GM19240 (cell line): Measurements from ENCODE around the gene HSPB6.
"Not testable (repeated sequence)": the region's sequence is repeated elsewhere in the genome, so short reads cannot be mapped to it uniquely, and the experiment has no call there.

Source experiments
- DNase-seq: peaks from one replicate; pipeline ENCODE4 v3.0.0; 2011; ENCODE audit warnings: low spot score; ENCODE audit not compliant: insufficient read length

HSPB6 gene

DNA sequence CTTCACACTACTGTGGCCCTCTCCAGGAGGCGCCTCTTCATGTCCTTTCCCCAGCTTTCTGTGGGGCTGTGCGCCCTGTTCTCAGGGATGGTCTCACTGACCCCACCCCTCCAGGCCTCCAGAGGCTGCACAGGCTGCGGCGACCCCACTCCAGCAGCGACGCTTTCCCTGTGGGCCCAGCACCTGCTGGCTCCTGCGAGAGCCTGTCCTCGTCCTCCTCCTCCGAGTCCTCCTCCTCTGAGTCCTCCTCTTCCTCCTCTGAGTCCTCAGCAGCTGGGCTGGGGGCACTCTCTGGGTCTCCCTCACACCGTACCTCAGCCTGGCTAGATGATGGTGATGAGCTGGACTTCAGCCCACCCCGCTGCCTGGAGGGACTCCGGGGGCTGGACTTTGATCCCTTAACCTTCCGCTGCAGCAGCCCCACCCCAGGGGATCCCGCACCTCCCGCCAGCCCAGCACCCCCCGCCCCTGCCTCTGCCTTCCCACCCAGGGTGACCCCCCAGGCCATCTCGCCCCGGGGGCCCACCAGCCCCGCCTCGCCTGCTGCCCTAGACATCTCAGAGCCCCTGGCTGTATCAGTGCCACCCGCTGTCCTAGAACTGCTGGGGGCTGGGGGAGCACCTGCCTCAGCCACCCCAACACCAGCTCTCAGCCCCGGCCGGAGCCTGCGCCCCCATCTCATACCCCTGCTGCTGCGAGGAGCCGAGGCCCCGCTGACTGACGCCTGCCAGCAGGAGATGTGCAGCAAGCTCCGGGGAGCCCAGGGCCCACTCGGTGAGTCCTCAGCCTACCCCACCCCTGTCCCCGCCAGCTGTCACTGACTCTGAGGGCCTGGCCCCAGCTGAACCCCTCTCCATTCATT is 29.7 kb upstream of the HSPB6 start:
- no peak for DNase-seq

DNA sequence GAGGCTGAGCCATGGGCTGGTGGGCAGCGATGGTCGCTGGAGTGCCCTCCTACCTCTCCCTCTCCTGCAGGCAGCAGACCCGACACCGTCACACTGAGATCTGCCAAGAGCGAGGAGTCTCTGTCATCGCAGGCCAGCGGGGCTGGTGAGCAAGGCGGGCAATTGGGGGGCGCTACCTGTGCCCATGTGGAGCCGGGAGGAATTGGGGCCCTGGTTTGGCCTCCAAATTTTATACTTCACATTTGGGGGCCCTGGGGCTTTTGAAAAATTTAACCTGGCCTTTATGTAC is 28.5 kb upstream of the HSPB6 start:
- no peak for DNase-seq

DNA sequence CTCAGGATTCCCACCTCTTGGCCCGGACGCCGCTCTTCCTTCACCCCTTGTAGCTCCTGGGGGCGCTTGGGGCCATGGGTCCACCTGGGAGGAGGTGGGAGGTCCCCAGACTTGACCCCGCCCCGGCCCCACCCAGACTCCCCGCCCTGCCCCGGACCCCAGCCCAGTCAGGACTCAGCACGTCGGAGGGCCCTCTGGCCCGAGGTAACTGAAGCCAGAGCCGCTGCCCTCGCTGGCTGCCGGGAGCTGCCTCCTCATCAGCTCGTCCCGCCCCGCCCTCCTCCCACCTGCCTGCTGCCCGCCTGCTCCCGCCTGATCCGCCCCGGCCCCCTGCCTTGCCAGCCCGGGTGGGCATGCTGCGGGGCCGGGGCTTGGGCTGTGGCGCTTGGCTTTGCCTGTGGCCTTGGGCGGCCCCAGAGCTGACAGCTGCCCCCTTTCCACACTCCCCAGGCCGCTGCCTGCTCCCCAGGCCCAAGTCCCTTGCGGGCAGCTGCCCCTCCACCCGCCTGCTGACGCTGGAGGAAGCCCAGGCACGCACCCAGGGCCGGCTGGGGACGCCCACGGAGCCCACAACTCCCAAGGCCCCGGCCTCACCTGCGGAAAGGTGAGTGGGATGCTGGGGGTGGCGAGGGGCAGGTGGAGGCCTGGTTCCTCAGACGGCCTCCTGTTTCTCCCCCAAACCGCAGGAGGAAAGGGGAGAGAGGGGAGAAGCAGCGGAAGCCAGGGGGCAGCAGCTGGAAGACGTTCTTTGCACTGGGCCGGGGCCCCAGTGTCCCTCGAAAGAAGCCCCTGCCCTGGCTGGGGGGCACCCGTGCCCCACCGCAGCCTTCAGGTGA is 27.9 kb upstream of the HSPB6 start:
- DNase-seq = no peak

DNA sequence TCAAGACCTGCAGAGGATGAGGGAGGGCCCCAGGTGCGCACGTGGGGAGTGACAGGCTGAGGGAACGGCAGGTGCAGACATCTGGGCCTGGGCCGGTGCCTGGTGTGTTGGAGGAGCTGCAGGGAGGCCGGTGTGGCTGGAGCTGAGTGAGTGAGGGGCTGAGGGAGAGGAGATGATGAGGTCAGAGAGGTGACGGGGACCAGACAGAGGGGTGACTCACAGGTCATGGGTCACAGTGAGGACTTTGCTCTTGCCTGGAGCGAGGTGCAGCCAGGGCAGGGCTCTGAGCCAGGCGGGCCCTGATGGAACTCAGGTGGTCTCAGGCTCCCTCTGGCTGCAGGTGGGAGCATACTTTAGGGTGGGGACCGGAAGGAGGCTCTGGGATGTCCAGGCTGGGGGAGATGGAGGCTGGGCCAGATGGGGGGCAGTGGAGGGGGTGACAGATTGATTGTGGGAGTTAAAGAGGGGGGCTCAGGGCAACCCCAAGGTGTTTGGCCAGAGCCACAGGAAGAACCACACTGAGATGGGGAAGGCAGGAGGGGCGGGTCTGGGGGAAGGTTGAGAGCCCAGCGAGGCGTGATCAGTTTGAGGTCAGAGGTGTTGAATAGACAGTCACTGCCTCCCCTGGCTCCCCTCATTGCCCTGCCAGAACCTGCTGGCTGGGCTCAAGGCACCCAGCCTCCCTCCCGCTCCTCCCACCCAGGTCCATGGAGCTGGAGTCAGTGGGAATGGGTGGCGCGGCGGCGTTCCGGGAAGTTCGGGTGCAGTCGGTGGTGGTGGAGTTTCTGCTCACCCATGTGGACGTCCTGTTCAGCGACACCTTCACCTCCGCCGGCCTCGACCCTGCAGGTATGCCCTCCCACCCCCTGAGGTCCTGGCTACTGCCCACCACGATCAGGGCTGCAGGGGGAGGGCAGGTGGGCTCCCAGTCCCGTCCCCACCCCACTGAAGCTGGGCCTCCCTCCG is 26.9 kb upstream of the HSPB6 start:
- DNase-seq = no peak

DNA sequence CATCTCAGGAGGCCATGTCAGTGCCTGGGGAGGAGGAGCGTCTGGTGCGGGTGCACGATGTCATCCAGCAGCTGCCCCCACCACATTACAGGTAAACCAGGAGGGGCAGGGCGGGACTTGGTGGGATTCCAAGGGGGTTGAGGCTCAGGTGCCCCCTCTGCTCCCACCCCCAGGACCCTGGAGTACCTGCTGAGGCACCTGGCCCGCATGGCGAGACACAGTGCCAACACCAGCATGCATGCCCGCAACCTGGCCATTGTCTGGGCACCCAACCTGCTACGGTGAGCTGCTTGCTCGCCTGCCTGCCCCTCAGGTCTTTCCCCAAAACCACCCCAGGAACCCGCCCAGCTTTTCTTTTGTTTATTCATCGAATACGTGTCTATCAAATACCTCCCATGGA is 25.8 kb upstream of the HSPB6 start:
- no peak for DNase-seq

DNA sequence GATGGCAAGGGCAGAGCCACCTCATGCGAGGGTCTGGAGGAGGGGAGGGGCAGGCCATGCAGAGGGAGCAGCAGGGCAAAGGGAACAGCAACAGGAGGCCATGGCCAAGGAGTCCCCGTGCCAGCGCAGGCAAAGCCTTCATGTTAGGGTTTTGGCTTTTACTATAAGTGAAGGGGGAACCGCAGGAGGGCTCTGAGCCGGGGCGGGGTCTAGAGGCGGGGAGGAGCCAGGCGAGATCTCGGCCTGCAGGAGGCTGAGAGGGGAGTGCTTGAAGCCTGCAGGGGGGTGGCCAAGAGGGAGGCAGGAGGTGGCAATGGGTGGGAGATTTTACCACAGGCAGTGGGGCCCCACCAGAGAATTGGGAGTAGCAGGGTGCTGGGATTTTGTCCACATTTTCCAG is 24.8 kb upstream of the HSPB6 start:
- DNase-seq = no peak

DNA sequence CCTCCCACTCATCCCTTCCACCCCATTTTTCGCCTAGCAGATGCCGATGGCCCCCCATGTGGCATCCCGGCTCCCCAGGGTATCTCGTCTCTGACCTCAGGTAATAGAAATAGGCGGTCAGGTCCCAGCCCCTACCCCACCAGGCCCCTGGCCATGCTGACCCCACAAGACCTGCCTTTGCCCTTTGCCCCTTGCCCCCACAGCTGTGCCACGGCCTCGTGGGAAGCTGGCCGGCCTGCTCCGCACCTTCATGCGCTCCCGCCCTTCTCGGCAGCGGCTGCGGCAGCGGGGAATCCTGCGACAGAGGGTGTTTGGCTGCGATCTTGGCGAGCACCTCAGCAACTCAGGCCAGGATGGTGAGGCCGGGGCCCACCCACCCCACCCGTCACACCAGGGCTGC is 23.9 kb upstream of the HSPB6 start:
- DNase-seq = no peak

DNA sequence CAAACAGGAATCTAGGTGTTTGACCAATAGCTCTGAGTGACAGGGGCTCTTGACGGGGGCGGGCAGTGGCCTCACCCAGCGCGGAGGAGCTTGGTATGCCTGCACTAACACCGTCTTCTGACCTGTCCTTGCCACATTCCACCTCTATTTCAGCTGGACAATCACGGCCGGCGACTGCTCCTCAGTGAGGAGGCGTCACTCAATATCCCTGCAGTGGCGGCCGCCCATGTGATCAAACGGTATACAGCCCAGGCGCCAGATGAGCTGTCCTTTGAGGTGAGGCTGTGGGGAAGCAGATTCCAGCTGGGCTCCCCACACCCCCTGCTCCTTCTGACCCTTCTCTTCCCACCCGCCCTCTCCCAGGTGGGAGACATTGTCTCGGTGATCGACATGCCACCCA is 23.2 kb upstream of the HSPB6 start:
- DNase-seq = no peak

DNA sequence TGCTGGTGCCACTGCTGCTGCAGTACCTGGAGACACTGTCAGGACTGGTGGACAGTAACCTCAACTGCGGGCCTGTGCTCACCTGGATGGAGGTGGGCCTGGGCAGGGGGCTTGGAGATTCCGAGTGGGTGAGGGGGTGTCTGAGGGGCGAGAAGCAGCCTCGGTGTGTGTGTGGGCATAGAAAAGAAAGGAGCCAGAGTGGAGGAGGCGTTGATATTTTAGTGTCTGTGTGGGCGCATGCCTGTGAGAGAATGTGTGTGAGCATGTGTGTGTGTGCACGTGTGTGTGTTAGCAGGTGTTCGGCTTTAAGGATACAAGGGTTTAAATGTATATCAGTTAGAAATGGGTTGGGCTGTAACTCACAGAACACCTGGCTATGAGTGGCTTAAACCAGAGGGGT is 22.2 kb upstream of the HSPB6 start:
- DNase-seq = no peak

DNA sequence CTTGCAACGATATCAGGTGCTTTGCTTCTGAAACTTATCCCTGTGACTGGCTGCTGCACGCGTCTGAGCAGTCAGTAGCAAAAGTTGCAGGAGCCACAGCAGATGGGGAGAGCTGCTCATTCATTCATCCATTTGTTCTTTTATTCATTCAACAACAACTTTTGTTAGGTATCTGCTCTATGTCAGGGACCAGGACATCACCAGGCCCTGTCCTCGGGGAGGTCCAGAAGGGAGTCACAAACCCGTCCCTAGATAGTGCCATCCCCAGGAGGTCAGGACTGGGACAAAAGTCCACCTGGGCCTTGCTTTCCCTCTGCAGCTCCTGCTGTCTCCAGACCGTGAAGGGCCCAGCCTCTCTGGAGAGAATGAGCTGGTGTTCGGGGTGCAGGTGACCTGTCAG is 21.1 kb upstream of the HSPB6 start:
- DNase-seq = no peak

DNA sequence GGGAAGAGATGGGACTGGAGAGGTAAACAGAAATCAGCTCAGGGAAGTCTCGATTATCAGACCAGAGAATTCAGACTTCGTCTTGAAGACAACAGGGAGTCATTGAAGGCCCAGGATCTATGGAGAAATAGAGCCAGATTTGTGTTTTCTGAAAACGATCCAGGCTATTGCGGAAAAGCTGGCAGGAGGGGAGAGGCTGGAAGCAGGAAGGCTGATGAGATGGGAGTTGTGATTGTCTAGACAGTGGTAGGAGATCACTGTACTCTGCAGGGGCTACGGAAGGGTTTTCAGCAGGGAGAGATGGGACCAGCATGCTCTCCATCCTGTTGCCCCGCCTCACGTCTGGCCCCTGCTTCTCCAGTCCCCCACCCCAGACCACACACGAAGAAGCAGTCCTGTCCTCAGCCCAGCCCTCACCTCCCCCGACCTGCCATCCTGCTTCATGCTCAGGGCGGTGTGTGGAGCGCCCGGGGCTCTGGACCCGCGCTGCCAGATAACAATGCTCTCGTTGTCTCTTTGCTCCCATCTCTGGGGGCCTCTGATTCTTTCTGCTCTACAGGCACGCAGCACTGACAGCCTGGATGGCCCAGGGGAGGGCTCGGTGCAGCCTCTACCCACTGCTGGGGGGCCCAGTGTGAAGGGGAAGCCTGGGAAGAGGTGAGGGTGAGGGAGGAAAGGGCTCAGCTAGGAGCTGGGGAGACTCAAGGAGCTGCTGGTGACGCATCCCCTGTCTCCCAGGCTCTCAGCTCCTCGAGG is 20.4 kb upstream of the HSPB6 start:
- DNase-seq = no peak

DNA sequence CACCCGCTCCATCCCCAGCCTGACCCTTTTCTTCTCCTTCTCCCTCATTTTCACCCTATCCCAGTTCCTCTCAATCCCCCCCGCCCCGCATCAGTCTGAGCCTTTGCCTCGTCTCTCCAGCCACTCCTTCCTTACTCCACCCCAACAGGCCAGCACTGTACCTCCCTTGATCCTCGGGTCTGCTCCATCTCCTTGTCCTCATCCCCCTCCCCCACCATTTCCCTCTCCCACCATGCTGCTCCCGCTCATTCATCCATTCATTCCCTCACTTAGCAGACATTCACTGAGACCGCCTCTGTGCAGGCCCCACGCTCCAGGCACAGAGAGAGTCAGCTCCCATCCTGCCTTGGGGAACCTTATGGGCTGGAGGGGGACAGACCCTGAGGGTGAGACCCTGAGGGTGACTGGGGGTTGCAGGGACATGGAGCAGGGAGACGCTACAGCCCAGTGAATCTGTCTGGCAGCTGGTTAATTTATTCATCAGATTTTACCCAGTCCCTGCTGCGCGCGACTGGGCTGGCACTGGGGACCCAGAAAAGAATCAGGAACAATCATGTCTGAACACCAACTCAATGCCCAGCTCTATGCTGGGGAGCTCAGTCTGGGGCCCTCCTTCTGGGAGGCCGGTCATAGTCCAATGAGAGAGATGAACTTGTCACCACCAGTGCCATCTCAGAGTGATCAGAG is 19.4 kb upstream of the HSPB6 start:
- DNase-seq = no peak

DNA sequence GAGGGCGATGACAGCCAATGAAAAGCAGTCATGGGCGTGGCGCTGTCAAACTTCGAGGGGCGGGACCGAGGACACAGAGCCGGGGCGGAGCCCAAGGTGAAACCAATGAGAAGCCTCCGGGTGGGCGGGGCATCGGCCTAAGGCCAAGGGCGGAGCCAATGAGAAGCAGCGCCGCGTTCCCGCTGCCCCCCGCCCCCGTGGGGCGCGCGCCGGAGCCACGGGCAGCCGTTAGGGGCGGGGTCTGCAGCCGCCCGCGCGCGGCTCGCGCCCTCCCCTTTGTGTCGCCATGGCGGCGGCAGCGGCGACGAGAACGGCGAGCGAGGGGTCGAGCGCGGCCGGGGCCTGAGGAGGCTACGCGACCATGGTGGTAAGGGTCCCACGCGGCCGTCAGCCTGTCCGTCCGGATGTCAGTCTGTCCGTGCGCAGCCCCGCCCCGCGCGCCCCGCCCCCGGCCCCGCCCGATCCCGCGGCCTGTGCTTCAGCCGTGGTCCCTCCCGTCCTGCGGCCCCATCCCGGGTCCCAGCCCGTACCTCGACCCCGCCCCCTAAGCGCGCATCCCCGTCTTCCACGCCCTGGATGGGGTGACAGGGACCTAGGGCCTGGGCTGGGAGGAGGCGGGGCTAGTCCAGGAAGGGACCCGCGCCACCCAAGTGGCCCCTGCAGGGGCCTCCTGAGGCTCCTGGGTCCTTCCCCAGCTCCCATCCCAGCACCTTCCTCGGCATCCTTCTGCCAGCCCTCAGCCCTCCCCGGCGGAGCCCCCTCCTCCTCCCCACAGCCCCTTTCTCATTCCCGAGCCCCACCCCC is 18.7 kb upstream of the HSPB6 start, which contains the start of gene ARHGAP33:
ARHGAP33 (plus strand) TSS at position 267 of the 804 bp plus-strand sequence; CDS start at position 362, 95 bp downstream.
- DNase-seq = peak; percentile 97

DNA sequence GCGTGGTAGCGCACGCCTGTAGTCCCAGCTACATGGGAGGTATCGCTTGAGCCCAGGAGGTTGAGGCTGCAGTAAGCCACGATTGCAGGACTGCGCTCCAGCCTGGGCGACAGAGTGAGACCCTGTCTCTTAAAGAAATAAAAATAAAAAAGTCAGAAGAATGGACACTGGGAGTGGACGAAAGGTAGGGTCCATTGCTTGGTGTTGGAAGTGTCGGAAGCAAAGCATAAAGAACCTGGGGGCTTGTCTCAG is 18.1 kb upstream of the HSPB6 start:
- no peak for DNase-seq

DNA sequence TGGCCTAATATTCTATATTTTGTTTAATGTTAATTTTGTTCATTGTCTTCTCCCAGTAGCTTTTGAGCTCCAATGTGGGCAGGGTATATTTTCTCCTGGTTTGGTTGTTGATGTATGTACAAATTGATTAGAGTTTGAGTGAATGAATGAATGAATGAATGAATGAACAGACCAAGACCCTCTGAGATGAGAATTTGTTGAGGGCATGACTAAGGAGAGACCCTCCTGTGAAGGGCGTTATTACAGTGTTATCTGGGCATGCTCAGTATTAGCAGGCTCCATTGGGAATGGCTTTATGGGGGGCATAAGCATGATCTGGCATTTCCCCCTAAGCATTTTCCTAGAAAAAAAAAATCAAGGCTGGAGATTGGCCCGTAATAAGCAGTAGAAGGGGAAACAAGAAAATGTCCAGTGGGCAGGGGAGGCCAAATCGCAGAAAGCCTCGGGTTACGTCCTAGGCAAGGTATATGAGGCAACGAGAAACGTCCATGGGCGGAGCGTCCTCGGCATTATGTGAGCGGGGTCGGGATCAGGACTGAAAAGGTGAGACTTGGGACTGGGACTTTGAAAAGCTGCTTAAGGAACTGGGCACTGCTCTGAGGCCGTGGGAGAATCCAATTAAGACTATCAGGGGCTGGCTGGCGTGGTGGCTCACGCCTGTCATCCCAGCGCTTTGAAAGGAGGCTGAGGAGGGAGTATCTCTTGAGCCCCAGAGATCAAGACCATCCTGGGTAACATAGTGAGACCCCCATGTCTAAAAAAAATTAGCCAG is 17.6 kb upstream of the HSPB6 start:
- DNase-seq = no peak

DNA sequence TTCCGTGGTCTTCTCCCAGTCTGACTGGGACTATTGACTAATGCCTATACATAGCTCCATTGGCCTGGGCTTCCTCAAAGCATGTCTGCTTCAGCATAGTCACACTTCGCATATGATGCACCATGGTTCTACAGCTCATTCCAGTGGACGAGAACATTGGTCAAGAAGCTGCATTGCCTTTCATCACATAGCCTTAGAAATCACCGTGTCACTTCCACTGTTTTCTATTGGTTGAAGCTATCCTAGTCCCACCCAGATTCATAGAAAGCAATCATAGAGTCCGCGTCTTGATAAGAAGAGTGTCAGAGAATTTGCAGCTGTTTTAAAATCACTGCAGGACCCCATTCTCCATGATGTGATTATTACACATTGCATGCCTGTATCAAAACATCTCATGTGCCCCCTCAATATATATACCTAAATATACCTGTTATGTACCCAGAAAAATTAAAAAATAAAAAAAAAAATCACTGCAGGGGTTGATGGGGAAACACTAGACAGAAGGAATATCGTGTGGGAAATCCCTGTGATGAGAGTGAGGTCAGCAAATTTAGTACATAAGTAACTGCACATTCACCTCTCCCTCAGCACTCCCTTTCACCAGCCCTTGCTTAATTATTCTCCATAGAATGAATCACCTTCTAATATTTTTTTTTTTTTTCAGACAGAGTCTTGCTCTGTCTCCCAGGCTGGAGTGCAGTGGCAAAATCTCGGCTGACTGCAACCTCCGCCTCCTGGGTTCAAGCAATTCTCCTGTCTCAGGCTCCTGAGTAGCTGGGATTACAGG is 16.4 kb upstream of the HSPB6 start:
- no peak for DNase-seq

DNA sequence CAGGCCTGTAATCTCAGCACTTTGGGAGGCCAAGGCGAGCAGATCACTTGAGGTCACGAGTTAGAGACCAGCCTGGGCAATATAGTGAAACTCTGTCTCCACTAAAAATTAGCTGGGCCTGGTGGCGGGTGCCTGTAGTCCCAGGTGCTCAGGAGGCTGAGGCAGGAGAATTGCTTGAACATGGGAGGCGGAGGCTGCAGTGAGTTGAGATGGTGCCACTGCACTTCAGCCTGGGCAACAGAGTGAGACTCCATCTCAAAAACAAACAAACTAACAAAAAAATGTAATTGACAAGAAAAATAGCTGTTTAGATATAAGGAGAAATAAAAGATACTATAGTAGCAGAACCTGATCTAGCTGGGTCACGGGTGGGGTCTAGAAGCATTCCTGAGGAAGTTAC is 15.5 kb upstream of the HSPB6 start:
- DNase-seq = not testable (repeated sequence)

DNA sequence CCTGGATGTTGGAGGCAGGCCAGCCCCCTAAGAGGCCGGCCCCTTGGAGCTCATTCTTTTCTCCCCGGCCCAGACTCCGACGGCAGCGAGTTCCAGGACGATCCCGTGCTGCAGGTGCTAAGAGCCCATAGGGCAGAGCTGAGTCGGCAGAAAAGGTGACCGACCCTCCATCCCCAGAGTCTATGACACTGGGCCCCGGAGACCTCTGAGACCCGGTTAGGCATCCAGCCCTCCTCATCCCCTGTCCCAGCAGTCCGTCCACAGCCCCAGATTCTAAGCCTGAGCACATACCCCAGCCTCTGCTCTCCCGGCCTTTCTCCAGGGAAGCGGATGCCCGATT is 11.2 kb upstream of the HSPB6 start:
- no peak for DNase-seq
